MG63 (cell line): ENCODE measurements around the gene PLCB3. TPM values are rescaled to one million over a fixed set of nuclear protein-coding genes. Genes with fewer than 3 reads are reported as not detected.

ENCODE experiments used
- DNase-seq: peaks from one replicate; pipeline ENCODE4 v3.0.0-alpha.2; 2020
- H3K27me3 ChIP-seq: fragments of 250-450 bp; sonication (Bioruptor Pico); 2 replicates; pipeline ENCODE4 v1.5.1; 2020; ENCODE audit warnings: mild to moderate bottlenecking, moderate library complexity
- H3K36me3 ChIP-seq: fragments of 250-450 bp; sonication (Bioruptor Pico); 2 replicates; pipeline ENCODE4 v1.5.1; 2020; ENCODE audit warnings: mild to moderate bottlenecking, moderate library complexity
- H3K4me3 ChIP-seq: fragments of 250-450 bp; sonication (Bioruptor Pico); 2 replicates; pipeline ENCODE4 v1.5.1; 2020; ENCODE audit warnings: mild to moderate bottlenecking, moderate library complexity
- H3K9me3 ChIP-seq: fragments of 250-450 bp; sonication (Bioruptor Pico); 2 replicates; pipeline ENCODE4 v1.5.1; 2020; ENCODE audit warnings: mild to moderate bottlenecking, moderate library complexity
- total RNA-seq: library from RNA; depleted of rRNA; stranded (reverse); fragments of >200 nt; shearing (Covaris generic); gene quantifications from 2 replicates; pipeline ENCODE4 v1.2.3, GENCODE V29; 2014; ENCODE audit warnings: low replicate concordance; rRNA removed

Gene PLCB3
- total RNA-seq: 24.8 and 37.4 TPM in 2 replicates

DNA sequence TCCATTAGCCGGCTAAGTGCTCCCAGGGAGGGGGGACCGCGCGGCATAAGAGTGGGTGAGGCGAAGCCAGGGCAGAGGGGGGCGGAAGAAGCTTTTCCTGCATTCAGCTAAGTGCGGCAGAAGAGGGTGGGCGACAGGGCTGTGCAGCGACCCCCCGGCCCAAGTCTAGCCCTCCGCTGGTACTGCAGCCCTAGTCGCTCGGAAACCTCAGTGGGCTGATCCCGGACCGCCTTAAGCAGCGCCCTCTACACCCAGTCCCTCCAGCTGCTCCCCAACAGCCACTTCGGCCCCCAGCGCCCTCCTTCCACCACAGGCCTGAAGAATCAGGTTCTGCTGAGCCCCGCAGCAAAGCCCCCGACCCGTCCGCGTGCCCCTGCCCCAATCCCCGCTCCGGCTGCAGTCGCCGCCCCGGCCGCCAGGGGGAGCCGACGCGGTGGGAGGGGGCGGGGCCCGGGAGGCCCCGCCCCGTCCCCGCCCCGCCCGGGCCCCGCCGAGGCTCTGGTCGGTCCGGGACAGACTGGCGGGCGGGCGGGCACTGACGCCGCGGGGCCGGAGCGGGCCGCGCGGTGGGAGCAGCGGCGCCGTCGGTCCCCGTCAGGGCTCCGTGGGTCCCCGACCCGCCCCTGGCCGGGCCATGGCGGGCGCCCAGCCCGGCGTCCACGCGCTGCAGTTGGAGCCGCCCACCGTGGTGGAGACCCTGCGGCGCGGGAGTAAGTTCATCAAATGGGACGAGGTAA lies at the start of gene PLCB3:
Gene PLCB3 (plus strand): TSS at position 515 of the 737 bp plus-strand sequence. CDS start 120 bp downstream, at position 635.
- no peaks in the 10 kb centered on the region for H3K9me3 ChIP-seq
- no peaks in the 10 kb centered on the region for H3K27me3 ChIP-seq
- peak; percentile 51 for DNase-seq
- H3K4me3 ChIP-seq: peak within 1 kb of the TSS; percentile 79
- peaks cover 20% of the 10 kb centered on the region for H3K36me3 ChIP-seq

DNA sequence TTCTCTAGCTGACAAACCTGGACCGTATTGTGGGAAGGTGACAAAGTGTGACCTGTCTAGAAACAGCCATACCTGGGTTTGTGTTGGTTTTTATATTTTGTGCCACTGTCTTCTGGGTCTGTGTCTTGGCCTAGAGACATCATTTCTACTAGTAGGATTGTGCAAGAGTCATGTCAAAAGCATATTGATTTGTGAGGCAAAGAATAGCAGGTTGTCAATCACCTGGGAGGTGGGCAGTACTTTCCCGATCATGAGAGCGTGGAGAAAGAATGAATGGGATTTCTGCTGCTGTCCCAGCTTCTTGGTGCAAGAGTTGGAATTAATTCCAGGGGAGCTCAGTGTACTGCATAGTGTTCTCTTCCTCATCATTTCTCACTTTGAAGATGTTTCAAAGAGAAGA lies 49.8 kb upstream of the PLCB3 start:
- H3K27me3 ChIP-seq: no peaks in the 10 kb centered on the region
- no peak for DNase-seq
- no peak overlapping the region for H3K4me3 ChIP-seq
- peaks cover 81% of the 10 kb centered on the region for H3K36me3 ChIP-seq
- H3K9me3 ChIP-seq: no peaks in the 10 kb centered on the region

DNA sequence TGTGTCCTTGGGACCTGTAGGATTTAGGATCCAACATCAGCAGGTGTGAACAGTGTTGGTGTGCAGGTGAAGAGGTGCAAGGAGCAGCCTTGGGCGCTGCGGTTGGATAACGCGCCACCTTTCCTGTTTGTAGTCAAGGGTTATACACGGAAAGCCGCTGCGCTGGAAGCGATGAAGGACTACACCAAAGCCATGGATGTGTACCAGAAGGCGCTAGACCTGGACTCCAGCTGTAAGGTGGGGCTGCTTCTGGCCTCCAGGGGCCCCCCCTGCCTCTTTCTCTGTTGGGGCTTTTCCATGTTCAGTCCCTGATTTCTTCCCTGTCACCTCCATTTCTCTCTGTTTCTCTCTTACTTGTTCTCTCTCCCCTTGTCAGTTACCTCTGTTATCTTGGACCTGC lies 48.3 kb upstream of the PLCB3 start:
- no peaks in the 10 kb centered on the region for H3K27me3 ChIP-seq
- no peaks in the 10 kb centered on the region for H3K9me3 ChIP-seq
- peaks cover 75% of the 10 kb centered on the region for H3K36me3 ChIP-seq
- no peak for DNase-seq
- H3K4me3 ChIP-seq: no peak overlapping the region

DNA sequence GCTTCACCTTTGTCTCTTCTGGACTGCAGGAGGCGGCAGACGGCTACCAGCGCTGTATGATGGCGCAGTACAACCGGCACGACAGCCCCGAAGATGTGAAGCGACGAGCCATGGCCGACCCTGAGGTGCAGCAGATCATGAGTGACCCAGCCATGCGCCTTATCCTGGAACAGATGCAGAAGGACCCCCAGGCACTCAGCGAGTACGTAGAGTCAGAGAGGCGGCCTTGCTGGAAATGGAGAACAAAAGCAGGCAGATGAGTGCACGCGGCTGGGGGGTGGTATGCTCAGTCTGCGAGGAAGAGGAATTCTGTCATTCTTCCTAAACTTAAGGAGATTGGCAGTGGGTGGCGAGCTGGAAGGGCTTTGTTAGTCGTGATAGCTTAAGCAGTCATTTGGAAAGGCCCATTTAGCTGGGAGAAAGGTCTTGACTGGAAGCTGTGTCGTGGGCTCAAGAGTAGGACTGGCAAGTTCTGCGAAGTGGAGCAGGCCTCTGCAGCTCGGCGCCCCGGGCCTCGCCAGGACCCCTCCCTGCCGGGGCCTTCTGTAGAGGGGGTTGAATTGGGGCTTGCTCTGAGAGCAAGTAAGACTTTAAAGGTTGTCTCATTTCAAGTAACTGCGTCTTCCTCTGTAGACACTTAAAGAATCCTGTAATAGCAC lies 47.8 kb upstream of the PLCB3 start:
- DNase-seq: no peak
- Histone ChIP-seq H3K27me3 (no peaks in the 10 kb centered on the region), H3K4me3 (no peak overlapping the region), H3K36me3 (peaks cover 70% of the 10 kb centered on the region), H3K9me3 (no peaks in the 10 kb centered on the region)

DNA sequence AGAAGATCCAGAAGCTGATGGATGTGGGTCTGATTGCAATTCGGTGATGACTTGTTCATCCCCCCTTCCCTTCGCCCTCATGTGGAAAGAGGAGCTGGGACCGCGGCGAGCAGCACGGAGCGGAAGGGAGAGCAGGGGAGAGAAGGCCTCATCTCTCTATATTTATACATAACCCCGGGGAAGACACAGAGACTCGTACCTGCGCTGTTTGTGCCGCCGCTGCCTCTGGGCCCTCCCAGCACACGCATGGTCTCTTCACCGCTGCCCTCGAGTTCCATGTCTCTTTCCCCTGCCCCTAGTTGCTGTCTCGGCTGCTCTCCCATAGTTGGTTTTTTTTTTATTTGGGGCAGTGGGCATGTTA lies 47.3 kb upstream of the PLCB3 start:
- H3K36me3 ChIP-seq: peaks cover 65% of the 10 kb centered on the region
- no peak for DNase-seq
- no peaks in the 10 kb centered on the region for H3K9me3 ChIP-seq
- H3K4me3 ChIP-seq: no peak overlapping the region
- H3K27me3 ChIP-seq: no peaks in the 10 kb centered on the region

DNA sequence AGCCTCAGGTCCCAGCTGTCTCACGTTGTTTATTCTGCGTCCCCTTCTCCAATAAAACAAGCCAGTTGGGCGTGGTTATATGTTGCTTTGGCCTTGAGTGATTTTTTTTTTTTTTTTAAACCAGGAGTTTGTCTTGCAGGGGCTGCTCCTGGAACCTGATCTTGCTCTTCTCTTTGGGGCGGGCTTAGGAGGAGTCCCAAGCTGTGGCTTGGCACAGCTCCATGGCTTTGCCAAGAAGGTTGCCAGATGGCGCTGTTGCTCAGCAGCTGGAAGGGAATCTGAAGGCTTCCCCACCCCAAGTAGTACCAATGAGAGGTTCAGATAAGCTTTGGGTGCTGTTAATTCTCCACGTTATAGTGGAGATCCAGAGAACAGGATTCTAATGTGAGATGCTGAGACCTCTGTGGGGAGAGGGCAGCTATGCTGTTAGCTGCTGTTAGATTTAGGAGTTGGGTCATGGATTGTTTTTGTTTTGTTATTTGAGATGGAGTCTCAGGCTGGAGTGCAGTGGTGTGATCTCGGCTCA lies 46.8 kb upstream of the PLCB3 start:
- H3K9me3 ChIP-seq: no peaks in the 10 kb centered on the region
- H3K27me3 ChIP-seq: no peaks in the 10 kb centered on the region
- peaks cover 65% of the 10 kb centered on the region for H3K36me3 ChIP-seq
- H3K4me3 ChIP-seq: no peak overlapping the region
- peak; percentile 76 for DNase-seq

DNA sequence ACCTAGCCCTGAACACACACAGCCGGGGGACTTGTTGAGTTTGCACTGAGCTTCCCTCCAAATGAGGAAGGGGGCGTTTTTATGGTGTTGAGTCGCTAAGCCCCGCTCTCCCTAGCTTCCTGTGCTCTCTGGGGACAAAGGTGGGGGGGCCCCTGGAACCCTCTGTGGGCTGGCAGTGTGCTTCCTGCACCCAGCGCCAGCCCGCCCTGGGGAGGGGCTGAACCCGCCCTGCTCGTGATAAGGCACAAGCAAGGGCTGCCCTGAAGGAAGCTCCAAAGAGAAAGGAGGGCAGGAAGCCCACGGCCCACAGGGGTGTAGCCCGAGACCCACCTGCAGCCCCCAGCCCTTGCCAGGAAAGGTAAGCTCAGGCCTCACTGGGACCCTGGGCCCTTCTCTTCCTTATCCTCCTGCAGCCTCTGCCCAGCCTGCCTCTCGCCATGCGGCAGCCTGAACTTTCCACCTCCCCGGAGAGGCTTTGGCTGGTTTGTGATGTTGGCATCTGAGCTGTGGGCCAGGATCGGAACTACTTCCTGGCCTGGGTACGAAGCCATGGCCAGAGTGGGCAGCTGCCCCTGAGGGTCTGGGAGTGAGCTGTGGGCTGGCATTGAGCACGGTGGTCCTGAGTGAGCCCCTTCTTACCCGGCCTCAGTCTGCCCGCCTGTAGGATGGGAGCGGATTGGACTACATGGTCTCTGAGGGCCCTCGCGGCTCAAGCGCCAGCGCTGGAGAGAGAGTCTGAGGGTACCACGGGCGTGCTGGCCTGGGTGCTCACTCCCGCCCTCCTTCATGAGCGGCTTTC lies 44.7 kb upstream of the PLCB3 start, which contains the start of gene FERMT3:
Gene FERMT3 (plus strand): TSS at position 265 of the 799 bp plus-strand sequence. CDS start 644 bp downstream, outside the sequence.
- H3K9me3 ChIP-seq: no peaks in the 10 kb centered on the region
- no peak within 1 kb of the TSS for H3K4me3 ChIP-seq

DNA sequence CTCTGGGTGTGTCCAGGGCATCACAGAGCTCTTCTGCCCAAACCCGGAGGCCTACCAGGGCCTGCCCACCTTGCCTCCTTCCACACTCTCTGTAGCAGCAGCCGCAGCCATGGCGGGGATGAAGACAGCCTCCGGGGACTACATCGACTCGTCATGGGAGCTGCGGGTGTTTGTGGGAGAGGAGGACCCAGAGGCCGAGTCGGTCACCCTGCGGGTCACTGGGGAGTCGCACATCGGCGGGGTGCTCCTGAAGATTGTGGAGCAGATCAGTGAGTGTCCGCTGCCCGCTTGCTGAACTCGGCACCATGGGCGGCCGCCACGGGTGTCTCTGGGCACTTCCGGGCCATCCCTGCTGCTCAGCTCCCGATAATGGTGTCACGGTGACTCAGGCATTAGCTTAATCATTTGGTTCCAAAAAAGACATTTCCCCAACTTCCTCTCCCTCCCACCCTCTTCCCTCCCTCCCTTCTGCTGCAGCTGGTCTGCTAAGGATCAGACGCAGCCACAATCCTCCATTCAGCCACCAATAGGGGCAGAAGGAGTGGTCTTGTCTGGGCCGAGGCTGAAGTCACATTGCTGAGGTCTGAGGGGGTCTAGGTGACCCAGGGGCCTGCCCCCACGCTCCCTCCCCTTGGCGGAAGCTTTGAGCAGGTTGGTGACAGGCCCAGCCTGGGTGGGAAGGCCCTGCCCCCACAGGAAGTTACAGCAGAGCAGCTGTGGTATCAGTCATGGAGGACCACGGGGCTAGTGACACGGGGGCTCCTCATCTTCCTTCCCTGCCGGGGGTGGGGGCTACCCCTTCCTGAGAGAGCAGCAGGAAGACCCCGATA lies 43.9 kb upstream of the PLCB3 start:
- H3K4me3 ChIP-seq: no peak overlapping the region
- H3K27me3 ChIP-seq: no peaks in the 10 kb centered on the region

More for the DNA sequence above, 44.7 kb upstream of the PLCB3 start, which contains the start of gene FERMT3:
- peaks cover 52% of the 10 kb centered on the region for H3K36me3 ChIP-seq
- H3K27me3 ChIP-seq: no peaks in the 10 kb centered on the region
- DNase-seq: no peak

DNA sequence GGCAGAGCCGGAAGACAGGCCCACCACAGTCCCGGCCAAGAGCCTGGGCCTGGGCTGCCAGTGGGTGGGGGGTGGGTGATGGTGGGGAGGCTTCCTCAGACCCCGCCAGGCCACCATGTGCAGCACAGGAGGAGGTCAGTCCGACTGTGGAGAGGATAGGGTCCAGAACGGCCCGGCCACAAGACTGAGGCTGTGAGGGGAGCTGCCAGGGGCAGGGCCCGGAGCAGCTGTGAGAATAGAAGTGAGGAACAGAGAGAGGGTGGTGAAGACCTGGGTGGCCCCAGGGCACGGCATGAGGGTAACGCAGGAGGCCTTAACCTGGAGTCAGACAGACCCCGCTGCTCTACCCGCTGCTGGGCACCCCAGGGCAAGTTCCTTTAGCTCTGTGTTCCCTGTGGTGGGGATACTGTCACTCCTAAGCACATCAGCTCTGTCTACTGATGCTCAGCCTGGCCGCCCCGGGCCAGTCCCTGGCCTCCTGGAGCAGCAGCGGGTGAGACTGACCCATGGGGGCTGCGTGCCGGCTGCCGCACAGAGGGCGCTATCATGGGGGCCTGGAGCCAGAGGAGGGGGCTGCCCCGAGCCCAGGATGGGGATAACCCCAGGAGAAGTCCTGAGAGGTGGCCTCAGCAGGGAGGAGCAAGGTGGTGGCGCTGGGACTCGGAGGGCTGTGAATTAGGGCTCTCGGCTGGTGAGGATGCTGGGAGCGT lies 43.1 kb upstream of the PLCB3 start:
- H3K36me3 ChIP-seq: peaks cover 40% of the 10 kb centered on the region
- no peak for DNase-seq
- H3K4me3 ChIP-seq: no peak overlapping the region
- no peaks in the 10 kb centered on the region for H3K9me3 ChIP-seq
- H3K27me3 ChIP-seq: no peaks in the 10 kb centered on the region

More for the DNA sequence above, 43.9 kb upstream of the PLCB3 start:
- peaks cover 48% of the 10 kb centered on the region for H3K36me3 ChIP-seq
- DNase-seq: no peak
- H3K9me3 ChIP-seq: no peaks in the 10 kb centered on the region

DNA sequence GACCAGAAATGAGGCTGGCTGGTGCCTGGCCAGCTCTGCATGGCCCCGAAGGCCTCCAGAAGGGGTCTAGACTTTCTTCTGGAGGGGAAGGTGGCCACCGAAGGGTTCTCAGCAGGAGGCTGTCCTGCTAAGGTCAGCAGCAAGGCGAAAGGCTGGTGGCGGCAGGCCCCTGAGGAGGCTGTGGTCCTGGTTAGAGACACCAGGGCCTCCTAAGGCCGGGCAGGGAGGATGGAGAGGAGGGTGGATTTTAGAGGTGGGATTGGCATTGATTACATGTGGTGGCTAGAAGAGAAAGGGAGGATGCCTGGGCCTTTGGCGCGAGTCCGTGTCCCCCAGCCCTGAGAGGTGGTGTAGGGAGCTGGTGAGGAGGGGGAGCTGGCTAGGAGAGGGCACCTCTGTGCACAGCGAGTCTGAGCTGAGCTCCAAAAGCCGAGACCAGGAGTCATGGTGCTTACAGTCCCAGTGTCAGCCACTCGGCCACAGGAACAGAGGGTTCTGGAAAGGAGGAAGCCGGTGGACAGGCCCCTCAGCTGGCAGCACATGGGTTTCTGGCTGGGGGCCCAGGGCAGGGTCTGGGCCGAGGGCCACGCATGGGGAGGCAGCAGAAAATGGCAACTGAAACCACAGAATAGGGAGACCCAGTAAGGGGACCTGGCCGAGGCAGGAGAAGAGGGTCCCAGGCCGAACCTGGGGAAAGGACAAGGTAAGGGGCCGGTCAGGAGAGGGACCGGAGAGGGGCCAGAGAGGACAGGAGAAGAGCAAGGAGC lies 42.4 kb upstream of the PLCB3 start:
- H3K4me3 ChIP-seq: no peak overlapping the region
- no peak for DNase-seq

DNA sequence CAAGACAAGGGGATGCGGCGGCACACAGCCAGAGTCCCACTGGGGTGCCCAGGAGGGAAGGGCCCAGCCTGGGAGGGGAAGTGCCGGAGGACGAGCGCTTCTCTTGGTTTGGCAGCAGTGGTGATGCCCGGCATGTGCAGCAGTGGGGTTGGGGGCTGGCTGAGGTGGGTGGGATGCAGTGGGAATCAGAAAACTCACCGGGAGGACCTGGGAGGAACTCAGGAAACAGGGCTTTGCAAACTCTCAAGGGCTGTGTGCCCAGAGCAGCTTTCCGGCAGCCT lies 41.8 kb upstream of the PLCB3 start:
- H3K4me3 ChIP-seq: no peak overlapping the region
- H3K9me3 ChIP-seq: no peaks in the 10 kb centered on the region
- peaks cover 27% of the 10 kb centered on the region for H3K36me3 ChIP-seq
- no peak for DNase-seq
- H3K27me3 ChIP-seq: no peaks in the 10 kb centered on the region

More for the DNA sequence above, 42.4 kb upstream of the PLCB3 start:
- H3K36me3 ChIP-seq: peaks cover 33% of the 10 kb centered on the region
- H3K27me3 ChIP-seq: no peaks in the 10 kb centered on the region
- no peaks in the 10 kb centered on the region for H3K9me3 ChIP-seq

DNA sequence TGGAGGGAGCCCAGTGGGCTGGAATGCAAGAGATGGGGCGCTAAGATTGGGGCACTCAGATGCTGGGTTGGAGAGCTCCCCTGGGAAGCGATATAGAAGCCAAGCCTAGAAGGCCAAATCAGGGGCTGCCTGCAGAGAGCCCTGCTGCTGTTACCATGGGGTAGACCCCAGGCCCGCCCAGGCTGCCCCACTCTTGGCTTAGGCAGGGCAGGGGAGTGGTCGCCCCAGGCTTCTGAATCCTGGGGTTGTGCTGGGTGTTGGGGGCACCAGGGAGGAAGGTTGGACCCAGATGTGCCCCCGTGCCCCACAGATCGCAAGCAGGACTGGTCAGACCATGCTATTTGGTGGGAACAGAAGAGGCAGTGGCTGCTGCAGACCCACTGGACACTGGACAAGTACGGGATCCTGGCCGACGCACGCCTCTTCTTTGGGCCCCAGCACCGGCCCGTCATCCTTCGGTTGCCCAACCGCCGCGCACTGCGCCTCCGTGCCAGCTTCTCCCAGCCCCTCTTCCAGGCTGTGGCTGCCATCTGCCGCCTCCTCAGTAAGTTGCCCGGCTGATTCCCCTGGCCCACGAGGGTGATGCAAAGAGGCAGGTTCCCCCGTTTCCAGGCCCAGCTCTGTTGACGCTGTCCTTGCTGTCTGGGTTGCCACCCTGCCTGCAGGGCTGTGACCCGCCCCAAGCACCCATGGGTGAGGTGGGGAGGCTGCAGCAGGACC lies 40.9 kb upstream of the PLCB3 start:
- Histone ChIP-seq H3K4me3 (no peak overlapping the region), H3K36me3 (peaks cover 18% of the 10 kb centered on the region), H3K9me3 (no peaks in the 10 kb centered on the region), H3K27me3 (no peaks in the 10 kb centered on the region)
- DNase-seq: no peak

DNA sequence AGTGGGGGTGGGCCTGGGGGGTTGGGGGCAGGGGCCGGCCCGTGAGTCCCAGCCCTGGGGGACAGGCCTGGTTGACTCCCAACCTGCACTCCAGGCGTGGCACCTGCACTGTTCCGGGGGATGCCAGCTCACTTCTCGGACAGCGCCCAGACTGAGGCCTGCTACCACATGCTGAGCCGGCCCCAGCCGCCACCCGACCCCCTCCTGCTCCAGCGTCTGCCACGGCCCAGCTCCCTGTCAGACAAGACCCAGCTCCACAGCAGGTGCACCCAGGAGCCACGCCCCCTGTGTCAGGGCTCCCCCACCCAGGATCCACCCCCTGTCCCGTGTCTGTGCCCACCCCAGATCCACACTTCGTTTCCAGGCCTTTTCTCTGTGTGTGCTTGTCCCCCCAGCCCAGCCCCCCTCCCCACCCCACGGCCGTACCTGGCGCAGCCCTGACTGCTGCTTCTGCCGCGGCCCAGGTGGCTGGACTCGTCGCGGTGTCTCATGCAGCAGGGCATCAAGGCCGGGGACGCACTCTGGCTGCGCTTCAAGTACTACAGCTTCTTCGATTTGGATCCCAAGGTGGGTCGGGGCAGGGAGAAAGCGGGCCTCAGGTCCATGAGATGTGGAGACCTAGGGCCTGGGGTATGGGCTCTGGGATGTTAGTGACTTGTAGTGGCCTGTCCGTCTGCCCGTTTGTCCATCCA lies 40.0 kb upstream of the PLCB3 start:
- no peaks in the 10 kb centered on the region for H3K27me3 ChIP-seq
- no peak overlapping the region for H3K4me3 ChIP-seq
- DNase-seq: no peak
- peaks cover 9% of the 10 kb centered on the region for H3K36me3 ChIP-seq
- no peaks in the 10 kb centered on the region for H3K9me3 ChIP-seq

DNA sequence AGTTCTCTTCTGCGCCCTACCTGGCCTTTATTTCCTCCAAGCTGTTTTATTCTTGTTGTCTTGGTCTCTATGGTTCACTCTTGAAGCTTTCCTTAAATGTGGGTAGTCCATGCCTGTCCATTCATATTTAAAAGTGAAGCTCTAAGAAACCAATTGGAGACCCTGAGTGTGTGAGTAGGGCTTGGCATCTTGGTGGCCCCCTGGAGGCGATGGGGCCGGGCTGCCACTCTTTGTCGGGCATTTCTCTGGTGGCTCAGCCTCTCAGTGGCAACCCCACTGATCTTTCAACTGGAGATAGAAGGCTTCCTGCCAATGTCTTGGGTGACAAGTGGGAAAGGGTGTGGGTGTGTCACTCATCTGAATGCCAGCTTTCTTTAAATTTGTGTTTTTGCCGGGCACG lies 34.5 kb upstream of the PLCB3 start:
- H3K36me3 ChIP-seq: peaks cover 7% of the 10 kb centered on the region; the same call in 1 of the 2 replicates
- no peaks in the 10 kb centered on the region for H3K27me3 ChIP-seq
- H3K9me3 ChIP-seq: no peaks in the 10 kb centered on the region
- H3K4me3 ChIP-seq: no peak overlapping the region
- DNase-seq: no peak
